ENCODE results near the gene RAB10.

DNA sequence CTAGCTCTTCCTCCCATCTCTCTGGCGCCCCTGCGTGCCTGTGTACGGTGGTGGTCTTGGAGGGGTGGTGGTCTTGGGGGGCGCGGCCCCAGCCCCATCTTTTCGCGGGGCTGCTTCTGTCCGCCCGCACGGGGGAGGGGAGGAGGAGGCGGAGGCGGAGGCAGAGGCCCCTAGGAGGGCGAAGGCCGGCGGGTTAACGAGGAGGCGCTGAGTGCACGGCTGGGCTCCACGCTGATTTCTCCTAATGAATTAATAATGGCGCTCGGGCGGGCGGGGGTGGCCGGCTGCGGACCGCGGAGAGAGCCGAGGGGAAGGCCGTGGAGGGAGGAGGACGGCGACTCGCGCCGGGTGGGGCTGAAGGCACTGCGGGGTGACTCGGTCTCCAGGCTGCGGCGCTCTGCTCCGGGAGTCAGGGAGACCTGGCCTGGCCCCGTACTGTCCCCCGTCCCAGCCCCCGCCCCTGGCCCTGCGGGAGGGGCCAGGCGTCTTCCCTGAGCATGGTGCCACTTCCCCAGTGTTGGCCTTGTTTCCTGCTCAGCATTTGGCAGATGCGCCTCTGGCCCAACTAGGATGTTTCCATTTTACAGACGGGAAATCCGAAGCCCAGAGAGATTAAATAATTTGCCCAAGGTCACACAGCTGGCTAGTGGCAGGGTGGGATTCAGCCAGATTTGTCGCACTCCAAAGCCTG is 145.0 kb downstream of the RAB10 start:
- TF ChIP-seq, protein P1, sequence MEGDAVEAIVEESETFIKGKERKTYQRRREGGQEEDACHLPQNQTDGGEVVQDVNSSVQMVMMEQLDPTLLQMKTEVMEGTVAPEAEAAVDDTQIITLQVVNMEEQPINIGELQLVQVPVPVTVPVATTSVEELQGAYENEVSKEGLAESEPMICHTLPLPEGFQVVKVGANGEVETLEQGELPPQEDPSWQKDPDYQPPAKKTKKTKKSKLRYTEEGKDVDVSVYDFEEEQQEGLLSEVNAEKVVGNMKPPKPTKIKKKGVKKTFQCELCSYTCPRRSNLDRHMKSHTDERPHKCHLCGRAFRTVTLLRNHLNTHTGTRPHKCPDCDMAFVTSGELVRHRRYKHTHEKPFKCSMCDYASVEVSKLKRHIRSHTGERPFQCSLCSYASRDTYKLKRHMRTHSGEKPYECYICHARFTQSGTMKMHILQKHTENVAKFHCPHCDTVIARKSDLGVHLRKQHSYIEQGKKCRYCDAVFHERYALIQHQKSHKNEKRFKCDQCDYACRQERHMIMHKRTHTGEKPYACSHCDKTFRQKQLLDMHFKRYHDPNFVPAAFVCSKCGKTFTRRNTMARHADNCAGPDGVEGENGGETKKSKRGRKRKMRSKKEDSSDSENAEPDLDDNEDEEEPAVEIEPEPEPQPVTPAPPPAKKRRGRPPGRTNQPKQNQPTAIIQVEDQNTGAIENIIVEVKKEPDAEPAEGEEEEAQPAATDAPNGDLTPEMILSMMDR (IDR thresholded peaks at IDR 0.05; ENCODE audit: insufficient read depth, low read depth, low read length), result no peak
- no peak for TF ChIP-seq EZH2 (IDR thresholded peaks at IDR 0.05; ENCODE audit: insufficient read depth, low read length)

Measured in astrocyte (in vitro differentiated cells and primary cell).